Measurements from ENCODE around the gene SLC16A5.

DNA sequence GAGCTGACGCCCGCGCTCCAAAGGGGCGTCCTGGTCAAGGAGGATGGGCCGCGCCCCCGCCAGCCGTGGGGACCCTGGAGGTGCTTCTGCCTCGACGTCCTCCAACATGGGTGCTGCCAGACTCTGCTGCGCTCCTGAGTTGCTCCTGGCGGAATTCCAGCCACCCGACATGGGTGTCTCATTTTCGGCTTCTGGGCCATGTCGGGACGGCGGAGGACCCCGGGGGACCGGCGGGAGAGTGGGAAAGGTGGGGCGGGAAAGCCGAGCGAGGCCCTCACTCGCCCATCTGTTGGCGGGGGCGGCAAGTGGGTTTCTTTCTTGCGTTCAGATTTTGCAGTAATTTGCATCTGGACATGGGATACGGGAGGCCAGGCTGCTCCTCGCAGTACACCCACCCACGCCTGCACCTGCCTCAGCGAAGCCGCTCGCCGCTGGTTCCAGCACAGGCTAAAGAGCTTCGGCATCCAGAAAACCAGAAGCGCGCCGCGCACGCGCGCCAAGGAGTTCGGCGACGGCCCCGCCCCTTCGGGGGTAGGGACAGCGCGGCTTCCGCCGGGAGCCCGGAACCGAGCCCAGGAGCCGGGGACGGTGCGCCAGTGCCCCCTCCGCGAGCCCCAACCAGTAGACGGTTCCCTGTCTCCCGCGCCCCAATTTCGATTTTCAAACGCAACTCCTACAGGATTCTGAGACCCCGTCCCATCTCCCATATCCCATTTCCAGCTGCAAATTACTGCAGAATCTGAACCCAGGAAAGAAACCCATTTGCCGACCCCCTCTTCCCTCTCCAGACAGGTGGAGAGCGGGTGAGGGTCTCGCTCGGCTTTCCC lies 21.9 kb downstream of the SLC16A5 start, which contains the start of gene ARMC7:
- TF ChIP-seq, protein P1, sequence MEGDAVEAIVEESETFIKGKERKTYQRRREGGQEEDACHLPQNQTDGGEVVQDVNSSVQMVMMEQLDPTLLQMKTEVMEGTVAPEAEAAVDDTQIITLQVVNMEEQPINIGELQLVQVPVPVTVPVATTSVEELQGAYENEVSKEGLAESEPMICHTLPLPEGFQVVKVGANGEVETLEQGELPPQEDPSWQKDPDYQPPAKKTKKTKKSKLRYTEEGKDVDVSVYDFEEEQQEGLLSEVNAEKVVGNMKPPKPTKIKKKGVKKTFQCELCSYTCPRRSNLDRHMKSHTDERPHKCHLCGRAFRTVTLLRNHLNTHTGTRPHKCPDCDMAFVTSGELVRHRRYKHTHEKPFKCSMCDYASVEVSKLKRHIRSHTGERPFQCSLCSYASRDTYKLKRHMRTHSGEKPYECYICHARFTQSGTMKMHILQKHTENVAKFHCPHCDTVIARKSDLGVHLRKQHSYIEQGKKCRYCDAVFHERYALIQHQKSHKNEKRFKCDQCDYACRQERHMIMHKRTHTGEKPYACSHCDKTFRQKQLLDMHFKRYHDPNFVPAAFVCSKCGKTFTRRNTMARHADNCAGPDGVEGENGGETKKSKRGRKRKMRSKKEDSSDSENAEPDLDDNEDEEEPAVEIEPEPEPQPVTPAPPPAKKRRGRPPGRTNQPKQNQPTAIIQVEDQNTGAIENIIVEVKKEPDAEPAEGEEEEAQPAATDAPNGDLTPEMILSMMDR (IDR thresholded peaks at IDR 0.05; ENCODE audit: low read depth, low read length): no peak
- peak; percentile 74 for TF ChIP-seq POLR2A (IDR thresholded peaks at IDR 0.05; ENCODE audit: extremely low read depth, insufficient read length)
- TF ChIP-seq MYC (IDR thresholded peaks at IDR 0.05; ENCODE audit: low read depth, low read length): no peak; the same call in 1 of the 2 replicates
- TF ChIP-seq, protein P2, sequence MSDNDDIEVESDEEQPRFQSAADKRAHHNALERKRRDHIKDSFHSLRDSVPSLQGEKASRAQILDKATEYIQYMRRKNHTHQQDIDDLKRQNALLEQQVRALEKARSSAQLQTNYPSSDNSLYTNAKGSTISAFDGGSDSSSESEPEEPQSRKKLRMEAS (IDR thresholded peaks at IDR 0.05; ENCODE audit: low read depth, low read length): peak; percentile 15; the same call in 1 of the 2 replicates

All from NB4 (cell line).